HFFc6 (cell line): ENCODE data around the gene PUDP. TPM values are rescaled to one million over a fixed set of nuclear protein-coding genes. Genes with fewer than 3 reads are reported as not detected.

ENCODE experiments used
- DNase-seq: peaks from one replicate; pipeline ENCODE4 v3.0.0-alpha.2; 2018
- H3K27ac Mint-ChIP-seq: 2 replicates; pipeline ENCODE4 v1.8.0; 2020; ENCODE audit warnings: mild to moderate bottlenecking, mixed read lengths
- H3K27me3 Mint-ChIP-seq: 2 replicates; pipeline ENCODE4 v1.8.0; 2021; ENCODE audit warnings: mild to moderate bottlenecking, moderate library complexity, mixed read lengths; ENCODE audit not compliant: insufficient read depth
- H3K36me3 Mint-ChIP-seq: 2 replicates; pipeline ENCODE4 v1.8.0; 2021; ENCODE audit warnings: low read depth, mixed read lengths
- H3K4me1 Mint-ChIP-seq: 2 replicates; pipeline ENCODE4 v1.8.0; 2020; ENCODE audit warnings: low read depth, mixed read lengths
- H3K4me3 Mint-ChIP-seq: 2 replicates; pipeline ENCODE4 v1.8.0; 2020; ENCODE audit warnings: mild to moderate bottlenecking, moderate library complexity, mixed read lengths
- H3K9me3 Mint-ChIP-seq: 2 replicates; pipeline ENCODE4 v1.8.0; 2020; ENCODE audit warnings: mild to moderate bottlenecking, mixed read lengths
- CTCF ChIP-seq: fragments of 200-600 bp; sonication (generic); IDR thresholded peaks from 2 replicates; pipeline ENCODE4 v1.5.0; 2021; ENCODE audit warnings: antibody characterized with exemption, mild to moderate bottlenecking
- total RNA-seq, 6 experiments: library from RNA; stranded (reverse); fragmentation: NEBNext Ultra II Directional; extraction: Animal tissue kit (Norgen Biotek cat#: 25700); gene quantifications; 2 replicates in 1 of 6; 3 replicates in 5 of 6; pipeline ENCODE4 v1.2.3, GENCODE V29; 2021

PUDP gene
- total RNA-seq, 6 experiments from 2014 or later: 23.6 to 30.9 (median 25.9) TPM

GRCh38 chrX:7083021-7083420 lies 64.9 kb downstream of the PUDP start:
- H3K4me3 Mint-ChIP-seq: no peak overlapping the region
- H3K9me3 Mint-ChIP-seq: no peaks in the 10 kb centered on the region
- H3K36me3 Mint-ChIP-seq: 0 out of 2 replicates have a peak, but pooled peaks cover 3% of the 10 kb centered on the region
- H3K4me1 Mint-ChIP-seq: peaks cover 22% of the 10 kb centered on the region
- DNase-seq: no peak
- no peak for TF ChIP-seq CTCF
- H3K27ac Mint-ChIP-seq: no peak overlapping the region; the same call in 1 of the 2 replicates
- H3K27me3 Mint-ChIP-seq: peaks cover 2% of the 10 kb centered on the region; the same call in 1 of the 2 replicates

GRCh38 chrX:7082556-7082955 lies 65.4 kb downstream of the PUDP start:
- no peak for DNase-seq
- H3K27ac Mint-ChIP-seq: no peak overlapping the region
- peaks cover 22% of the 10 kb centered on the region for H3K4me1 Mint-ChIP-seq
- peaks cover 2% of the 10 kb centered on the region; the same call in 1 of the 2 replicates for H3K27me3 Mint-ChIP-seq
- no peaks in the 10 kb centered on the region for H3K9me3 Mint-ChIP-seq
- no peak for TF ChIP-seq CTCF
- 0 out of 2 replicates have a peak, but pooled peaks cover 3% of the 10 kb centered on the region for H3K36me3 Mint-ChIP-seq
- no peak overlapping the region for H3K4me3 Mint-ChIP-seq

- Mint-ChIP-seq H3K27me3 (no peaks in the 10 kb centered on the region; the same call in 1 of the 2 replicates), H3K4me3 (no peak overlapping the region), H3K4me1 (peaks cover 5% of the 10 kb centered on the region; the same call in 1 of the 2 replicates), H3K9me3 (no peaks in the 10 kb centered on the region), H3K36me3 (peaks cover 5% of the 10 kb centered on the region; the same call in 1 of the 2 replicates), H3K27ac (no peak overlapping the region)
- no peak for DNase-seq
- no peak for TF ChIP-seq CTCF
Observed at GRCh38 chrX:7077241-7078230, 70.4 kb downstream of the PUDP start.

GRCh38 chrX:7076245-7076661 lies 71.7 kb downstream of the PUDP start:
- H3K27me3 Mint-ChIP-seq: no peaks in the 10 kb centered on the region; the same call in 1 of the 2 replicates
- H3K4me1 Mint-ChIP-seq: peaks cover 5% of the 10 kb centered on the region; the same call in 1 of the 2 replicates
- no peak overlapping the region for H3K27ac Mint-ChIP-seq
- no peaks in the 10 kb centered on the region for H3K9me3 Mint-ChIP-seq
- no peak for TF ChIP-seq CTCF
- no peak for DNase-seq
- peaks cover 5% of the 10 kb centered on the region; the same call in 1 of the 2 replicates for H3K36me3 Mint-ChIP-seq
- no peak overlapping the region for H3K4me3 Mint-ChIP-seq

GRCh38 chrX:7074908-7075204 lies 73.1 kb downstream of the PUDP start:
- no peaks in the 10 kb centered on the region; the same call in 1 of the 2 replicates for H3K27me3 Mint-ChIP-seq
- H3K36me3 Mint-ChIP-seq: peaks cover 5% of the 10 kb centered on the region; the same call in 1 of the 2 replicates
- H3K27ac Mint-ChIP-seq: no peak overlapping the region

More at GRCh38 chrX:7074908-7075204, 73.1 kb downstream of the PUDP start:
- Mint-ChIP-seq H3K9me3 (no peaks in the 10 kb centered on the region), H3K4me3 (no peak overlapping the region), H3K4me1 (peaks cover 5% of the 10 kb centered on the region; the same call in 1 of the 2 replicates)
- no peak for TF ChIP-seq CTCF
- no peak for DNase-seq
